DND-41 (cell line): ENCODE data around the gene CDH11.

Experiments
- ATAC-seq: fragments of 200-7000 bp; cut with Tn5 transposase; 3 replicates; pipeline ENCODE4 v1.9.1; 2021; ENCODE audit warnings: low read depth; ENCODE audit not compliant: insufficient read depth
- DNase-seq: peaks from one replicate; pipeline ENCODE4 v3.0.0-alpha.2; 2020
- H2AFZ ChIP-seq: 2 replicates; pipeline ENCODE4 v1.6.0; 2012; ENCODE audit warnings: low read depth, low read length
- H3K27ac ChIP-seq: 2 replicates; pipeline ENCODE4 v1.5.1; 2012; ENCODE audit warnings: low read length, inconsistent platforms
- H3K27me3 ChIP-seq: fragments of 200-600 bp; sonication (generic); 2 replicates; pipeline ENCODE4 v1.6.0; 2012; ENCODE audit warnings: low read length, mild to moderate bottlenecking, inconsistent platforms; ENCODE audit not compliant: insufficient read depth, poor library complexity
- H3K36me3 ChIP-seq: 2 replicates; pipeline ENCODE4 v1.5.1; 2012; ENCODE audit warnings: low read length, inconsistent platforms; ENCODE audit not compliant: insufficient read depth
- H3K4me1 ChIP-seq: 2 replicates; pipeline ENCODE4 v1.5.1; 2012; ENCODE audit warnings: mild to moderate bottlenecking, low read length; ENCODE audit not compliant: insufficient read depth
- H3K4me2 ChIP-seq: 2 replicates; pipeline ENCODE4 v1.6.0; 2012; ENCODE audit warnings: mild to moderate bottlenecking, moderate library complexity, low read length, inconsistent platforms; ENCODE audit not compliant: insufficient read depth
- H3K4me3 ChIP-seq, 2 experiments: fragments of 200-600 bp in 1 of 2; shearing (Covaris generic) in 1 of 2; 2 replicates each; pipeline ENCODE4 v1.5.1; 2012 to 2016; ENCODE audit warnings: inconsistent platforms in 2 of 2, low read length in 2 of 2, mild to moderate bottlenecking in 2 of 2, low read depth in 1 of 2, moderate library complexity in 1 of 2
- H3K79me2 ChIP-seq: 2 replicates; pipeline ENCODE4 v1.6.0; 2012; ENCODE audit warnings: low read length, inconsistent platforms; ENCODE audit not compliant: insufficient read depth
- H3K9ac ChIP-seq: 2 replicates; pipeline ENCODE4 v1.6.0; 2012; ENCODE audit warnings: low read depth, mild to moderate bottlenecking, inconsistent platforms, low read length, moderate library complexity
- H3K9me3 ChIP-seq: 2 replicates; pipeline ENCODE4 v1.5.1; 2012; ENCODE audit warnings: low read length, moderate library complexity, mild to moderate bottlenecking, inconsistent platforms; ENCODE audit not compliant: insufficient read depth, severe bottlenecking
- H4K20me1 ChIP-seq: 2 replicates; pipeline ENCODE4 v1.6.0; 2012; ENCODE audit warnings: low read length; ENCODE audit not compliant: insufficient read depth
- EZH2 ChIP-seq: IDR thresholded peaks from 3 replicates; pipeline ENCODE4 v1.6.1; 2012; ENCODE audit warnings: borderline replicate concordance, low read depth, mild to moderate bottlenecking, moderate library complexity, low read length, inconsistent platforms; ENCODE audit not compliant: severe bottlenecking
- TF ChIP-seq, protein P1 (sequence below): IDR thresholded peaks from 2 replicates; pipeline ENCODE4 v1.5.1; 2012; ENCODE audit warnings: borderline replicate concordance, low read length, moderate library complexity, mild to moderate bottlenecking; ENCODE audit not compliant: poor library complexity, severe bottlenecking; ENCODE audit errors: extremely low read depth

Gene CDH11

DNA sequence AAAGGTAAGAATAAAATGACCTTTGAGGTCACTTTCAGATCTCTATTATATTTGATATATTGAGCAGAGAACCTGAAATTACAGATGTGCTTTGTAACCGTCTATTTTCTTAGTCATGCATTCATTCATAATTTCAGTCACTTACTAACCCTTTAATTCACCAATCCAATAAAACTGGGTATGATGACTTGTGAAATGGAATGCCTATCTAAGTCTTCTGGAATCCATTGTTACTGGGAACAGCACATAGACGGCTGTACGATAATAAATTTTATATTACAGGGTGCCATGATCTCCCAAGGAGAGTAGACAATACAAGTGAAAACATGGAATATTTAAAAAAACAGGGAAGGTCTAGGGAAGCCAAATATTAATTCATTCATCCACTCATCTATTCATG lies 22.9 kb downstream of the CDH11 start:
- H3K27ac ChIP-seq, result no peak overlapping the region
- no peak overlapping the region for H3K4me2 ChIP-seq
- ATAC-seq (no peak), DNase-seq (no peak)
- no peaks in the 10 kb centered on the region for H3K36me3 ChIP-seq
- H3K27me3 ChIP-seq, result no peaks in the 10 kb centered on the region
- H3K79me2 ChIP-seq, result no peaks in the 10 kb centered on the region
- no peaks in the 10 kb centered on the region for H4K20me1 ChIP-seq
- no peak overlapping the region for H3K9ac ChIP-seq
- H3K4me1 ChIP-seq, result no peaks in the 10 kb centered on the region
- no peak overlapping the region for H3K4me3 ChIP-seq
- TF ChIP-seq, protein P1, sequence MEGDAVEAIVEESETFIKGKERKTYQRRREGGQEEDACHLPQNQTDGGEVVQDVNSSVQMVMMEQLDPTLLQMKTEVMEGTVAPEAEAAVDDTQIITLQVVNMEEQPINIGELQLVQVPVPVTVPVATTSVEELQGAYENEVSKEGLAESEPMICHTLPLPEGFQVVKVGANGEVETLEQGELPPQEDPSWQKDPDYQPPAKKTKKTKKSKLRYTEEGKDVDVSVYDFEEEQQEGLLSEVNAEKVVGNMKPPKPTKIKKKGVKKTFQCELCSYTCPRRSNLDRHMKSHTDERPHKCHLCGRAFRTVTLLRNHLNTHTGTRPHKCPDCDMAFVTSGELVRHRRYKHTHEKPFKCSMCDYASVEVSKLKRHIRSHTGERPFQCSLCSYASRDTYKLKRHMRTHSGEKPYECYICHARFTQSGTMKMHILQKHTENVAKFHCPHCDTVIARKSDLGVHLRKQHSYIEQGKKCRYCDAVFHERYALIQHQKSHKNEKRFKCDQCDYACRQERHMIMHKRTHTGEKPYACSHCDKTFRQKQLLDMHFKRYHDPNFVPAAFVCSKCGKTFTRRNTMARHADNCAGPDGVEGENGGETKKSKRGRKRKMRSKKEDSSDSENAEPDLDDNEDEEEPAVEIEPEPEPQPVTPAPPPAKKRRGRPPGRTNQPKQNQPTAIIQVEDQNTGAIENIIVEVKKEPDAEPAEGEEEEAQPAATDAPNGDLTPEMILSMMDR, result no peak
- TF ChIP-seq EZH2, result no peak
- no peak overlapping the region for H2AFZ ChIP-seq
- no peaks in the 10 kb centered on the region for H3K9me3 ChIP-seq

DNA sequence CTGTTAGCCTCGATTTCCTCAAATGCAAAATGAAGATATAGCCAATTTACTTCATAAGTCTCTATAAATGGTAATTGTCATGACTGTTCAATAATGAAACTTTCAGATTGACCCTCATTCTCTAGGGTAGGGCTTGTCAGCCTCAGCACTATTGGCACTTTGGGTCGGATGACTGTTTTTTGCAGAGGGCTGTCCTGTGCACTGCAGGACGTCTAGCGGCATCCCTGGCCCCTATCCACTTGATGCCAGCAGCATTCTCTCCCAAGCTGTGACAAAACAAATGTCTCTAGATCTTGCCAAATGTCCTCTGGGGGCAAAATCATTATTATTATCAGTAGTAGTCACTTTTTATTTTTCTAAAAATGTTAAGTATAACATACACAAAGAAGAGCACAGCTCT lies 24.6 kb downstream of the CDH11 start:
- no peak overlapping the region for H3K4me3 ChIP-seq
- no peak overlapping the region for H3K27ac ChIP-seq
- DNase-seq (no peak), ATAC-seq (no peak)
- H3K4me1 ChIP-seq, result no peaks in the 10 kb centered on the region
- no peaks in the 10 kb centered on the region for H3K79me2 ChIP-seq
- H3K27me3 ChIP-seq, result no peaks in the 10 kb centered on the region
- no peak overlapping the region for H2AFZ ChIP-seq
- no peaks in the 10 kb centered on the region for H4K20me1 ChIP-seq
- H3K36me3 ChIP-seq, result no peaks in the 10 kb centered on the region
- H3K9ac ChIP-seq, result no peak overlapping the region
- no peak overlapping the region for H3K4me2 ChIP-seq
- H3K9me3 ChIP-seq, result no peaks in the 10 kb centered on the region
- TF ChIP-seq EZH2, result no peak
- TF ChIP-seq, protein P1, result no peak

DNA sequence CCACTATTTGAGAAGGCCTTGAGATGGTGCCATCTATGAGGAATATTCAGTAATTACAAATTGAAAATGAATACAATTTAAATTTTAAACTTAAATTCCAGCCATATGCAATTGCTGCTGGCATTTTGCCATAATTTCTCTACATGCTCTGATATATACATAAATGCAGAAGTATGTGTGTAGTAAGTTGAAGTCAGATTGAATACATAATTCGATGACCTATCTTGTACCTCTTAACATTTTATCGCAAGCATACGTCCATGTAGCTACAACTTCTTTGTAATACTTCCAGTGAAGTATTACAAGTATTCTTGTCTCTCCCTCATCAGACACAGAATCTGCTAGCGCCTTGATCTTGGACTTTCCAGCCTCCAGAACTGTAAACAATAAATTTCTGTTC lies 26.0 kb downstream of the CDH11 start:
- H3K4me3 ChIP-seq, result no peak overlapping the region
- no peak overlapping the region for H3K4me2 ChIP-seq
- H3K9ac ChIP-seq, result no peak overlapping the region
- DNase-seq (no peak), ATAC-seq (no peak)
- TF ChIP-seq, protein P1, result no peak
- no peak for TF ChIP-seq EZH2
- no peaks in the 10 kb centered on the region for H3K4me1 ChIP-seq
- no peaks in the 10 kb centered on the region for H4K20me1 ChIP-seq
- H3K27me3 ChIP-seq, result no peaks in the 10 kb centered on the region
- H3K27ac ChIP-seq, result no peak overlapping the region
- H3K36me3 ChIP-seq, result no peaks in the 10 kb centered on the region
- H2AFZ ChIP-seq, result no peak overlapping the region
- H3K79me2 ChIP-seq, result no peaks in the 10 kb centered on the region
- H3K9me3 ChIP-seq, result no peaks in the 10 kb centered on the region
